HG03558 (cell line): ENCODE results near the gene PTPRG.
"Not testable (repeated sequence)": the region's sequence is repeated elsewhere in the genome, so short reads cannot be mapped to it uniquely, and the experiment has no call there.

Source experiments
- ATAC-seq: cut with Tn5 transposase; IDR thresholded peaks from one replicate; pipeline ENCODE4 v1.9.1; 2021; ENCODE audit warnings: moderate number of reproducible peaks; ENCODE audit not compliant: unreplicated experiment; ENCODE audit errors: extremely low read depth

The PTPRG gene

DNA sequence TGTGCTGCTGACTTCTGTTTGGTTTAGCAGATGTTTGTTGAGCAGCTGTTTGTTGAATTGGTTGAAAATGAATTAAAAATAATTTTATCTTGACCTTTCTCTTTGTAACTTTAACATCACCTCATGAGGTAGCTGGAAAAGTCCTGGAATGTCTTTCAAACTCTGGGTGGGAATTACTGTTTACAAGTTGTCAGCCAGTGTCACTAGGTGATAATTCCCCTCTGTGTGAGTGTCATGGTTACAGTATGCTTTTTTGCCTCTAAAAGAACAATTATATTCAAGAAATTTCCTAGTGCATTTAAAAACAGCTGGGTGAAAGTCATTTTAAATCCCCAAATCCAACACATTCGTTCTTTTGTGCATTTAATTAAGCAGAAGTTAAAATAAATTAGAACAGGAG, 113.2 kb downstream of the PTPRG start:
- ATAC-seq, result no peak

DNA sequence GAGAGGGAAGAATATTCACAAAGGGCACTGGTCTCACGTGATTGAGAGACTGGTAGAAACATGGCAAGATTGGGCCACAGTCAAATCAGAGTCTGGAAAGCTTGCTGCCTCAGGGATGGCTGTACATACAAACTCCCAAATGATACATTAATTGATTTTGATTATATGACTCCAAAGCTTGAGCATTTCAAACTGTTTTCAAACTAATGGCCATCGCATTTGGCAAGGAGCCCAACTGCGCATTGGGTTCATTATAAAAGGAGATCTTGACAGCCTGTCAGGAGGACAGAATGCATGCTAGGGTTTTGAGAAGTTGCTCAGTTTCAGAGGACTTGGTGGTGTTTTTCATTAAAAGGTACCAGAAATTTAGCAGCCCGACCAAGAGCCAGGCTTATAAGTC, 117.7 kb downstream of the PTPRG start:
- no peak for ATAC-seq

DNA sequence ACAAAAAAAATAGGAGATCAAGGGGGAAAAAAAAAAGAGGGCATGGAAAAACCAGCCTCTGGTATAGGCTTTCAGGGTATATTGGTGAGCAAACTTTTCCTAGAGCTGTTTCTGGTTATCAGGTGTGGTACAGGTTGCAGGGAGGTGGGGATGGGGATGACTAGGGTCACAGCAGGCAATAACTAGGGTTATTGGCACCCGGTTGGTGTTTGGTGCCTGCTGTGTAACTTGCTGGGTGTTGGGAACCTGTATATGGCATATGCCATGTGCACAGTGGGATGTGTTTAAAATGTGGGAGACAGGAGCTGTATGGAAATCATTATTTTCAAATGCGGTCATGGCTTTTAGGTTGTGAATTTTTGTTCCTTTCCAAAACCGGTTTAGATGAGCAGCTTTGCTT, 119.2 kb downstream of the PTPRG start:
- ATAC-seq, result no peak

DNA sequence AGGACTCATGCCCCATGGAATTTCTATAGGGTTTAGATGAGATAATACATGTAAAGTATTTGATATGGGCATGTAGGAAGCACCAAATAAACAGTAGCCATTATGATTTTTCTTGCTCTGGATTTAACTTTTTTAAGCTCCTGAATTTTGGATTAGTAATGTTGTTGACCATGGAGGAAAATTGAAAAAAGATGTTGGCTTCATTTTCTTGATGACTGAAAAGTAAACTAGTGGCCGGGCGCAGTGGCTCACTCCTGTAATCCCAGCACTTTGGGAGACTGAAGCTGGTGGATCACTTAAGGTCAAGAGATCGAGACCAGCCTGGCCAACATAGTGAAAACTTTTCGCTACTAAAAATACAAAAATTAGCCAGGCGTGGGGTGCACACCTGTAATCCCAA, 120.3 kb downstream of the PTPRG start:
- no peak for ATAC-seq

DNA sequence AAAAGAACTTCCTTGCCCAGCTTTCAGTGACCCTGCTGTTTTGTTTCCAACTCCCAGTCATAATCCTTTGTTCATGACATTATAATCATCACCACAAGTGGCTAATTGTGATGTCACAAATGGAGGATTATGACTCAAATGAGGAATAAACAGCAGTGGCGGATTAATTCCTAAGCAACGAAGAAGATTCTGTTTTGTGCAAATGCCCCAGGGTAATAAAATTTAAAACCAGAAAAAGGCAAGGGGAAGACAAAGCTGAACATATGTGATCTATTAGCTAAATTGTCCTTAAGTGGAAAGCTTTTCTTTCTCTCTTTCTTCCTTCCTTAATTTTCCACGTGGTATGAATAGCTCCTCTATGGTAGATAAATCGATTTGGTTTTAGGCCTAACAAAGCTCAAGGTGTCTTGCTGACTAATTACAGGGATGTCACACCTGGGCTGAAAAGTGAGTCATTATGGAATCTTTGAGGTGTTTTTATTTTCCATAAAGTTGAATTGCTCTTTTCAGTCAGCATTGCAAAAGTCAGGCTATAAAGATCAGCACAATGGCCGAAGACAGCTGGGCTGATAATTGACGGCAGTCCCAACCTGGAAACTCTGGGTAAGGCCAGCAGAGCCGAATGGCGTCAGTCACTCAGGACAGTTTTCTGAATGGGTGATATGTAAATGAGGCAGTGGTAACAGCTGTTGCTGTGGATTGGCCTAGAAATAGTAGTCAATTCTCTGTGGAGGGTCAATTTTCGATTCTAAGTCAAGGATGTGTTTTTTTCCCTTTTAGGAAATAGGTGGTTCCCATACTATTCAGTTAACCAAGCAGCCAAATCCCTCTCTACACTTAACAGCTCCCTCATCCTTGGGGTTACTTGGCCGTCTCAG, 121.5 kb downstream of the PTPRG start:
- ATAC-seq, result no peak

GRCh38 chr3:61683549-61684236, 122.3 kb downstream of the PTPRG start:
- no peak for ATAC-seq

GRCh38 chr3:61684386-61684785, 123.0 kb downstream of the PTPRG start:
- ATAC-seq, result no peak

- ATAC-seq, result no peak
Observed at GRCh38 chr3:61685755-61686154, 124.4 kb downstream of the PTPRG start.

GRCh38 chr3:61686228-61686648, 124.9 kb downstream of the PTPRG start:
- ATAC-seq, result no peak

GRCh38 chr3:61687206-61687605, 125.8 kb downstream of the PTPRG start:
- no peak for ATAC-seq

GRCh38 chr3:61687663-61688306, 126.4 kb downstream of the PTPRG start:
- no peak for ATAC-seq

DNA sequence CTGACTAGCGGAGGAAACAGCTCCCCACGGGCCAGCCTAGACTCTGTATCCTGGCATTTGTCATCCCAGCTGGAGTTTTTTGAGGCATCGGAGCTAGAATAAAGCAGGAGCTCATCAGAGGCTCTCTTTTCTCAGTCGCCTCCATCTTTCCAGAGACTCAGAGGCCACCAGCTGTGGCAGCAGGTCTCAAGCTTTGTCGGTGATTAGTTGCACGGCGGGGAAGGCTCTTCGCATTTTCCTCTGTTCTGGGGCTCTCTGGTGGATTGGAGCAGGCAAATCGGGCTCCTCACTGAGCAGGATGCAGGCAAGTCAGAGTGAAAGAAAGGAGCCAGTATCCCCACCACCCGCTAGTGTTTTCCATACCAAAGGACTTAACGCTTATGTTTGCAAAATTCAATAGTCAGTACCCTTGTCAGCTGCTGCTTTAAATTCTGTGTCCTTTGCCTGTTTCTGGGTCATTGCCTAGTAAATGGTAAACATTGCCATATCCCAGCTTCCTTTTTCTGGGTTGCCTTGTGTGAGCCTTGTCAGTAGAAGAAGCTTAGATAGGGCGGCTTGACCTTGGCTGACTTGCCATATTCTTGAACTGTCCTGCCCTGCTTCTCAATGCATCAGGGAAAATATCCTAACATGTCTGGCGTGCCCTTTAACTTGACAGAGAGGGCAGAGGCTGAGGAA, 127.1 kb downstream of the PTPRG start:
- ATAC-seq, result no peak

DNA sequence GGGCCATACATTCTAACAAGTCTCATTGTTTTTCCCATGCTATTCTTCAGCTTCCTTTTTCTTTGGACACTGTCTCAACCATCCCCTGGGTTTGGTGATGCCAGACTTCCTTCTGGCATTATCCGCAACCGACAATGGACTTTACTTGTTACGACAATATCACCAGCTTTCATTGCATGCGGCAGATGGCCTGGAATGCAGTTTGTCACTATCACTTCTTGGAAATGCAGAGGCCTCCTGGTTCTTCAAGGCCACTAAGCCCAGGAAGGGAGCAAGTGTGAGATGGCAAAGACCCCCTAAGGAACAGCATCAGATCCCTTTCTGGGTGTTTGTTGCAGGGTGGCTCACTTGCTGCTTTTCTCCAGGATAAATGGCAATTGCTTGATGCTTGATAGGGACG, 128.6 kb downstream of the PTPRG start:
- ATAC-seq, result no peak

- no peak for ATAC-seq
Observed at GRCh38 chr3:61691466-61691865, 130.1 kb downstream of the PTPRG start.

DNA sequence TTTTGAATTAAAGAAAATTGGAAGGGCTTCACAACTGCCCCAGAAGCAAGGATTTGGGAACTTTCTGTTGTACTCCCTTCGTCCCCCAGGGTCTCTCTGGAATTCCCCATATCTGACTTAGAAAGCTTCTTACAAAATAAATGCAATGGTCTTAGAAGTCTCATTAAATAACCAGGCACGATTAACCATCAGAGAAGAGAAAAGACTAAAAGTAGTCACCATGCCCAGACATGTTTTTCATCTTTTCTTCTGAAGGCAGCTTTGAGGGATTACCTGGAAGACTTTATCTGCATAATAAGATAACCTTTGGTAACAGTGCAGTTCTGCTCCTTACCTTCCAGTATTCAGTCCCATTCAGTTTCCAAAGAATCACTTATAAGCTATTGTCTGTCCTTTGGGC, 135.9 kb downstream of the PTPRG start:
- no peak for ATAC-seq

DNA sequence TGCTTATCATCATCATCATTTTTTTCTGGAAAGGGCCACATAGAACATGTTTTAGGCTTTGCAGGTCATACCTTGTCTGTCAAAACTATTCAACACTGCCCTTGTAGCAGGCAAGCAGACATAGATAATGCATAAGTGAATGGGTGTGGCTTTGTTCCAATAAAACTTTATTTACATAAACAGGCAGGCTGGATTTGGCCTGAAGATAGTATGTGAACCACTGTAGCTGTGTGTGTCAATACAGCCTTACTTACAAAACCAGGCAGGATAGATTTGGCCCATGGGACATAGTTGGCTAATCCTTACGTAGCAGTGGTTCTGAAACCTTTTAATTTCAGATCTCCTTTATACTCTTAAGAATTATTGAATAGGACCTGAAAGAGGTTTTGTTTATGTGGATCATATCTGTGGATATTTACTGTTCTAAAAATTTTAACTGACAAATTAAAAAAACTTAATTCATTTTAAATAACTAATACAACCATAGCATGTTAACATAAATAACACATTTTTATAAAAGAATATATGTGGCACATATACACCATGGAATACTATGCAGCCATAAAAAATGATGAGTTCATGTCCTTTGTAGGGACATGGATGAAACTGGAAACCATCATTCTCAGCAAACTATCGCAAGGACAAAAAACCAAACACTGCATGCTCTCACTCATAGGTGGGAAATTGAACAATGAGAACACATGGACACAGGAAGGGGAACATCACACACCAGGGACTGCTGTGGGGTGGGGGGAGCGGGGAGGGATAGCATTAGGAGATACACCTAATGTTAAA, 137.1 kb downstream of the PTPRG start:
- not testable (repeated sequence) for ATAC-seq

GRCh38 chr3:61699622-61700021, 138.3 kb downstream of the PTPRG start:
- no peak for ATAC-seq

DNA sequence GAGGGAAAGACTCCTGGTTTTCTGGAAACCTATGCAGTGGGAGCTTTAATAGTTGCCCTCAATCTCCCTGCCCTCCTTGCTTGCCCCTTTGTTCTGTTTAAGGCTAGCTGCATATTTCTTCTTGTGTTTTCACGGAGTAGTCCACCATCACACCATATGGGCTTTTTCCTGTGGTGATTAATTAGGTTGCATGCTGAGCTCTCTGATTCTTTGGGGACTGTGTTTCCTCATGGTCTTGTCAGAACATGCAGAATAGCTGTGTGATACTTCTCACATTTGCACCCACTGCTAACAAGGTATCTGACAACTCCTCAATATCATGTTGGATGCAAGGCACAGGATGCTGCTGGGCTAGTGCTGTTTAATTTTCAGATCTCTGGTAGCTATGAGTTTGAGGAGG, 139.6 kb downstream of the PTPRG start:
- ATAC-seq, result no peak

DNA sequence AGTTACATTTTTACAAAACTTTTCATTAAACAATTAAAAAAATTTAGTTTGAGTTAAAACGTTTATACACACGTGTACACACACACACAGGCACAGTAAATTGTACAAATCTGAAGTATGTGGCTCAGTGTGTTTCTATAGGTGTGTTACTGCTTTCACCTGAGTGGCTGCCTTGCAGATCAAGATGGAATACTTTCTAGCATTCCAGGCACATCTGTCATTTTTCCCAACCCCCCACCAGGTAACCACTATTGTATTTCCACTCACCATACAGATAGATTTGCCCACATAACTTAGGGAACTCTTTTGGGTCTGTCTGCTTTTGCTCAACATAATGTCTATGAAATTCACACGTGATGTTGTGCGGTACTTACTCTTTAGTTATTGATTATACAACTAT, 141.1 kb downstream of the PTPRG start:
- no peak for ATAC-seq

DNA sequence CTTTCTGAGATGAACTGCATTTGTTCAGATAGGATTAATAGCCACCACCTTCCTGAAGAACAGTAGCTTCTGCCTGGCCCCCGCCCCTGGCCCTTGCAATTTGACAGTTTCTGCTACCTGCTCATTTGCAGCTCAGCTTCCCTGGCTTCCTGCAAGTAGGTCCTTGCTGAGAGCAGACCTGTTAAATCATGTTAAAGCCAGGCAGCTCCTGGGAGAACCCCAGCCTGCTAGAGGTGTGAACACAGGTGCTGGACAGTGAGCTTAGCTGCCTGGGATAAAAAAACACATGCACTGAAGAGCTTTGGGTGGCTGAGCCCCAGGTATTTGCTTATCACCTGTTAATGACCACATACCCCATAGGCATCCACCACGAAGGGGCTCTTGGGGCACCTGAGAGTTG, 143.4 kb downstream of the PTPRG start:
- no peak for ATAC-seq
